Loucy (cell line): ENCODE data around the gene NFIL3.

Experiments used
- H2AFZ ChIP-seq: fragments of 200-600 bp; sonication (generic); 2 replicates; pipeline ENCODE4 v1.6.0; 2016; ENCODE audit warnings: antibody characterized with exemption, mild to moderate bottlenecking, low read length, moderate library complexity
- H3F3A ChIP-seq: fragments of 200-600 bp; 2 replicates; pipeline ENCODE4 v1.6.0; 2016; ENCODE audit warnings: antibody characterized with exemption, low read depth, mild to moderate bottlenecking
- H3K27me3 ChIP-seq: fragments of 200-600 bp; sonication (generic); 2 replicates; pipeline ENCODE4 v1.6.1; 2014; ENCODE audit warnings: low read length, mild to moderate bottlenecking; ENCODE audit not compliant: insufficient read depth, poor library complexity, severe bottlenecking
- H3K36me3 ChIP-seq: fragments of 200-600 bp; sonication (generic); 2 replicates; pipeline ENCODE4 v1.6.1; 2016; ENCODE audit warnings: low read length; ENCODE audit not compliant: insufficient read depth
- H3K4me1 ChIP-seq: fragments of 200-600 bp; sonication (generic); 2 replicates; pipeline ENCODE4 v1.5.1; 2014; ENCODE audit warnings: low read length, mild to moderate bottlenecking; ENCODE audit not compliant: insufficient read depth, poor library complexity, severe bottlenecking
- H3K4me2 ChIP-seq: fragments of 200-600 bp; sonication (generic); 2 replicates; pipeline ENCODE4 v1.6.0; 2014; ENCODE audit warnings: antibody characterized with exemption, low read length, low read depth, mild to moderate bottlenecking; ENCODE audit not compliant: poor library complexity, severe bottlenecking
- H3K4me3 ChIP-seq: fragments of 200-600 bp; sonication (generic); 2 replicates; pipeline ENCODE4 v1.5.1; 2014; ENCODE audit warnings: low read length, mild to moderate bottlenecking, mixed read lengths; ENCODE audit not compliant: poor library complexity, severe bottlenecking
- H3K79me2 ChIP-seq: fragments of 200-600 bp; sonication (generic); 2 replicates; pipeline ENCODE4 v1.6.1; 2014; ENCODE audit warnings: low read length; ENCODE audit not compliant: insufficient read depth
- H3K9ac ChIP-seq: fragments of 200-600 bp; sonication (generic); 2 replicates; pipeline ENCODE4 v1.6.0; 2014; ENCODE audit warnings: mild to moderate bottlenecking, low read depth, low read length, moderate library complexity; ENCODE audit not compliant: poor library complexity, severe bottlenecking
- H3K9me2 ChIP-seq: fragments of 200-600 bp; sonication (generic); replicated peaks from 2 replicates; pipeline ENCODE4 v1.6.1; 2016; ENCODE audit warnings: low read depth, low read length, mixed read lengths
- H3K9me3 ChIP-seq: fragments of 200-600 bp; sonication (generic); 2 replicates; pipeline ENCODE4 v1.6.1; 2014; ENCODE audit warnings: mild to moderate bottlenecking, antibody characterized with exemption, low read length, low read depth; ENCODE audit not compliant: insufficient read depth
- H4K20me1 ChIP-seq: fragments of 200-600 bp; sonication (generic); 2 replicates; pipeline ENCODE4 v1.6.0; 2014; ENCODE audit warnings: antibody characterized with exemption, low read length, mild to moderate bottlenecking; ENCODE audit not compliant: insufficient read depth, poor library complexity, severe bottlenecking
- EZH2phosphoT487 ChIP-seq: fragments of 200-600 bp; IDR thresholded peaks from 2 replicates; pipeline ENCODE4 v1.6.1; 2018; ENCODE audit warnings: antibody characterized with exemption, mild to moderate bottlenecking, moderate library complexity, borderline replicate concordance
- TF ChIP-seq, protein P1 (sequence below): fragments of 200-600 bp; sonication (generic); conservative IDR thresholded peaks from 2 replicates; pipeline ENCODE4 v1.5.1; 2014; ENCODE audit warnings: mild to moderate bottlenecking, antibody characterized with exemption, low read length

Gene NFIL3

DNA sequence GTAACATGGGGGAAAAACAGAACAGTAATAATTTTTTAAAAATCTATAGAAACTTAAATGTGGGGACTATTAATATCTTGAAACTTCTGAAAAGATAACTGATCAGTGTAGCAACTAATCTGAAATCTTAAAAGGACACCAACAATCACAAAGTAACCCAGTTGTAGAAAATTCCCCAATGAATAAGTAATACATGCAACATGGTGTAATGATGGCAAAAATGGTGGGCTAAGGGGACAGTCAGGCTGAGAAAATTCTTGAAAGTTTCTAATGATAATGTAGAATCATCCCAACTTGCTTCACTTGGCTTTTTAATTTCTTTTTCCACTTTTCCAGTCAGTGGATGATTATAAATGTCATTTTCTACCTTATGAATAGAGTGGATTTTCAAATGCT is 5.4 kb downstream of the NFIL3 start:
- H2AFZ ChIP-seq = no peak overlapping the region
- H3K9me3 ChIP-seq = no peaks in the 10 kb centered on the region
- H3K4me2 ChIP-seq = peak overlapping the region; percentile 84
- peaks cover 100% of the 10 kb centered on the region for H3K79me2 ChIP-seq
- H3K27me3 ChIP-seq = no peaks in the 10 kb centered on the region
- TF ChIP-seq EZH2phosphoT487 = no peak
- TF ChIP-seq, protein P1, sequence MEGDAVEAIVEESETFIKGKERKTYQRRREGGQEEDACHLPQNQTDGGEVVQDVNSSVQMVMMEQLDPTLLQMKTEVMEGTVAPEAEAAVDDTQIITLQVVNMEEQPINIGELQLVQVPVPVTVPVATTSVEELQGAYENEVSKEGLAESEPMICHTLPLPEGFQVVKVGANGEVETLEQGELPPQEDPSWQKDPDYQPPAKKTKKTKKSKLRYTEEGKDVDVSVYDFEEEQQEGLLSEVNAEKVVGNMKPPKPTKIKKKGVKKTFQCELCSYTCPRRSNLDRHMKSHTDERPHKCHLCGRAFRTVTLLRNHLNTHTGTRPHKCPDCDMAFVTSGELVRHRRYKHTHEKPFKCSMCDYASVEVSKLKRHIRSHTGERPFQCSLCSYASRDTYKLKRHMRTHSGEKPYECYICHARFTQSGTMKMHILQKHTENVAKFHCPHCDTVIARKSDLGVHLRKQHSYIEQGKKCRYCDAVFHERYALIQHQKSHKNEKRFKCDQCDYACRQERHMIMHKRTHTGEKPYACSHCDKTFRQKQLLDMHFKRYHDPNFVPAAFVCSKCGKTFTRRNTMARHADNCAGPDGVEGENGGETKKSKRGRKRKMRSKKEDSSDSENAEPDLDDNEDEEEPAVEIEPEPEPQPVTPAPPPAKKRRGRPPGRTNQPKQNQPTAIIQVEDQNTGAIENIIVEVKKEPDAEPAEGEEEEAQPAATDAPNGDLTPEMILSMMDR = no peak
- H3K4me3 ChIP-seq = peak overlapping the region; percentile 99
- no peaks in the 10 kb centered on the region for H3K9me2 ChIP-seq
- no peaks in the 10 kb centered on the region for H3K36me3 ChIP-seq
- peak overlapping the region; percentile 83 for H3K9ac ChIP-seq
- no peaks in the 10 kb centered on the region for H3F3A ChIP-seq
- H3K4me1 ChIP-seq = peaks cover 61% of the 10 kb centered on the region
- peaks cover 92% of the 10 kb centered on the region for H4K20me1 ChIP-seq

DNA sequence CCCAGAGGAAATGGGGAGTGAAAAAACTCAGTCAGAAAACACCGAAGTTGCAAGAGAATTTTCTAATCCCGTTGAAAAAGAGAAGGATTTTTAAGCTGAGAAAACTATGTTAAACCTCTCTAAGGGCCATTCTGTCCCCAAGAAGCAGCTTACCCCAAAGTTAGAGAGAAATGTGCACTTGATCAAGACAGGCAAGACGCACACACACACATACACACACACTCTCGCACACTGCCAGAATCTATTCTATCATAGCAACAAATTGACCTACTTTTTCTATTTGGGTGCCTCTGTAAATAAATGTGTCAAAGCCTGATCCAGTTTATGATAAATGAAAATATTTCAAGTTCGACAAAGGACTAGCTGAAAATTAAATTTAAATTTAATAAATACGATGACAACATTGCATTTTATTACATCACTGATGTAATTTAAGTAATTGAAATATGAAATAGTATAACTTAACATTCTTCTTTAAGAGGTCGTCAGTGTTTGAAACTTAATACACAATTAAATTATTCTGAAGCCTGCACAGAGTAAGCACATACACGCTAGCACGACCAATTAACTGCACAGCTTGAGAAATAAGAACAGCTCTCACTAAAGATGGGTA is 5.9 kb downstream of the NFIL3 start:
- Histone ChIP-seq H3K27me3 (no peaks in the 10 kb centered on the region), H3K9ac (peak overlapping the region; percentile 83), H3K4me1 (peaks cover 60% of the 10 kb centered on the region), H2AFZ (no peak overlapping the region), H3K79me2 (peaks cover 100% of the 10 kb centered on the region), H3K4me2 (peak overlapping the region; percentile 84), H3K36me3 (no peaks in the 10 kb centered on the region), H3K9me3 (no peaks in the 10 kb centered on the region), H4K20me1 (peaks cover 92% of the 10 kb centered on the region), H3K9me2 (no peaks in the 10 kb centered on the region), H3K4me3 (peak overlapping the region; percentile 99), H3F3A (no peaks in the 10 kb centered on the region)
- TF ChIP-seq EZH2phosphoT487 = no peak
- TF ChIP-seq, protein P1 = no peak

DNA sequence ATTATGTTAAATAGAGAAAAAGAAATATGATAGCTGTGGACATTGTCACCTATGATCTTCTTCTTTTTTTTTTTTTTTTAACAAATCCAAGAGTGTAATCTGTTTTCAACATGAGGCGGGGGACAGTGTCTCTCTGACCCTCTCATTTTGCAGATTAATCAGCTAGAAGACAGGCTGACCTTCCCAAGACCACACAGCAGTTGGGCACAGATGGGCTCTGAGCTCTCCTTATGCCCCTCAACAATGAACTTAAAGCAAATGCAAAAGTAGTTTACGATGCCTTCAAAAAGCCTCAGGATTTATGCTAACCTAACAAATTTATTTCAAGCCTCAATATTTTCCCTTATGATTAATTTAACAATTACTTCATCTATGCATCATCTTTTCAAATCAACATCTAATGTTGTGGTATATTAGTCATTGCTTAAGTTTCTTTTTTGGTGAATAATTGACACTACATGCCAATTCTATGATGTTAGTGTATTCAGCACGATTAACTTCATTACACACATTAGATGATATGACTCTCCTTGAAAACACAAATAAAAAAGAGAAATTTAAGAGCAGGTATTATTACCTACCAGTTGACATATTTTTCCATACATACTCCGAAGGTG is 7.4 kb downstream of the NFIL3 start:
- Histone ChIP-seq H3K9me2 (no peaks in the 10 kb centered on the region), H3K27me3 (no peaks in the 10 kb centered on the region), H3F3A (no peaks in the 10 kb centered on the region), H3K4me1 (peaks cover 55% of the 10 kb centered on the region), H3K36me3 (no peaks in the 10 kb centered on the region), H3K9me3 (no peaks in the 10 kb centered on the region), H4K20me1 (peaks cover 90% of the 10 kb centered on the region), H3K4me2 (peak overlapping the region; percentile 84), H3K4me3 (peak overlapping the region; percentile 99), H2AFZ (no peak overlapping the region), H3K79me2 (peaks cover 100% of the 10 kb centered on the region), H3K9ac (no peak overlapping the region)
- no peak for TF ChIP-seq EZH2phosphoT487
- TF ChIP-seq, protein P1 = no peak
